OCI-LY3 (cell line): ENCODE results near the gene TNC.
A peak's percentile ranks its signal among the peaks of the same experiment; 100 is the strongest.

Experiments used
- H2AFZ ChIP-seq: fragments of 200-600, 300-600 bp; shearing (Covaris generic); 2 replicates; pipeline ENCODE4 v1.6.0; 2014; ENCODE audit warnings: antibody characterized with exemption, low read depth, low read length
- H3K27ac ChIP-seq: fragments of 200-600, 300-600 bp; sonication (generic); 2 replicates; pipeline ENCODE4 v1.5.1; 2014; ENCODE audit warnings: mild to moderate bottlenecking, low read length, moderate library complexity, mixed read lengths
- H3K27me3 ChIP-seq: fragments of 200-600, 300-600 bp; sonication (generic); 2 replicates; pipeline ENCODE4 v1.6.1; 2014; ENCODE audit warnings: low read depth, low read length, mixed read lengths
- H3K36me3 ChIP-seq: fragments of 200-600, 300-600 bp; sonication (generic); replicated peaks from 2 replicates; pipeline ENCODE3; 2014; ENCODE audit warnings: low read depth, low read length, mixed read lengths
- H3K4me1 ChIP-seq: fragments of 300-600, 200-600 bp; sonication (generic); 2 replicates; pipeline ENCODE4 v1.6.1; 2014; ENCODE audit warnings: low read length, mixed read lengths
- H3K4me2 ChIP-seq: fragments of 200-600, 300-600 bp; sonication (generic); 2 replicates; pipeline ENCODE4 v1.6.1; 2014; ENCODE audit warnings: low read length, mixed read lengths
- H3K4me3 ChIP-seq: fragments of 300-600, 200-600 bp; sonication (generic); 2 replicates; pipeline ENCODE4 v1.5.1; 2014; ENCODE audit warnings: antibody characterized with exemption, mild to moderate bottlenecking, low read length, moderate library complexity
- H3K79me2 ChIP-seq: fragments of 300-600, 200-600 bp; shearing (Covaris generic); 2 replicates; pipeline ENCODE4 v1.6.1; 2014; ENCODE audit warnings: mild to moderate bottlenecking, low read length, mixed read lengths
- H3K9ac ChIP-seq: fragments of 300-600, 200-600 bp; shearing (Covaris generic); 2 replicates; pipeline ENCODE4 v1.6.0; 2014; ENCODE audit warnings: mild to moderate bottlenecking, low read length, moderate library complexity
- H3K9me3 ChIP-seq: fragments of 200-600, 300-600 bp; shearing (Covaris generic); 2 replicates; pipeline ENCODE4 v1.6.1; 2014; ENCODE audit warnings: low read length, mixed read lengths; ENCODE audit not compliant: insufficient read depth
- H4K20me1 ChIP-seq: fragments of 200-600, 300-600 bp; sonication (generic); 2 replicates; pipeline ENCODE4 v1.6.1; 2016; ENCODE audit warnings: low read length, mixed read lengths; ENCODE audit not compliant: insufficient read depth
- CTCF ChIP-seq: fragments of 200-600, 300-600 bp; sonication (generic); IDR thresholded peaks from 2 replicates; pipeline ENCODE4 v1.5.1; 2014; ENCODE audit warnings: antibody characterized with exemption, low read length, low read depth
- EZH2phosphoT487 ChIP-seq: fragments of 200-600 bp; shearing (Covaris generic); IDR thresholded peaks from 2 replicates; pipeline ENCODE4 v1.6.1; 2018; ENCODE audit warnings: antibody characterized with exemption, mixed run types, low read depth

TNC gene

DNA sequence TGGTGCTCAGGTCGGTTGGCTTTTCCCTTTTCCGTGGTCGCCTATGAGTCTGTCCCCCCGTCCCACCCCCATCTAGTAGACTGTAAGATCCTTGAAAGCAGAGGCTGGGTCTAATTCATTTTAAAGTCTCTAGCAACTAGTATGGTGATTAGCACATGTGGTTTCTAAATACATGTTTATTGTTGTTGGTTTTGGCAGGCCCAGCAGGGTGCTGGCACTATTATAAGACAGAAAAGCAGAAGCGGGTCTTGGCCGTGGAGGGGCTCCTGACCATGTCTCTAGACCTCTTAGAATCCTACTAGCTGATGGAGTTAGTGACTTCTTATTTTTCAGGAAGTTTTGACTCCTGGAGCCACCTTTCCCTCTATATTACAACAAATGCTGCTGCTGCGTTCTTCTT, 126.1 kb downstream of the TNC start:
- no peak overlapping the region for H2AFZ ChIP-seq
- H3K36me3 ChIP-seq: no peaks in the 10 kb centered on the region
- no peak for TF ChIP-seq EZH2phosphoT487
- TF ChIP-seq CTCF: no peak
- H3K79me2 ChIP-seq: no peaks in the 10 kb centered on the region
- H3K4me1 ChIP-seq: peaks cover 16% of the 10 kb centered on the region
- H4K20me1 ChIP-seq: no peaks in the 10 kb centered on the region
- H3K9me3 ChIP-seq: no peaks in the 10 kb centered on the region
- no peak overlapping the region for H3K4me2 ChIP-seq
- no peak overlapping the region for H3K9ac ChIP-seq
- peaks cover 30% of the 10 kb centered on the region for H3K27me3 ChIP-seq
- no peak overlapping the region for H3K4me3 ChIP-seq
- H3K27ac ChIP-seq: no peak overlapping the region

DNA sequence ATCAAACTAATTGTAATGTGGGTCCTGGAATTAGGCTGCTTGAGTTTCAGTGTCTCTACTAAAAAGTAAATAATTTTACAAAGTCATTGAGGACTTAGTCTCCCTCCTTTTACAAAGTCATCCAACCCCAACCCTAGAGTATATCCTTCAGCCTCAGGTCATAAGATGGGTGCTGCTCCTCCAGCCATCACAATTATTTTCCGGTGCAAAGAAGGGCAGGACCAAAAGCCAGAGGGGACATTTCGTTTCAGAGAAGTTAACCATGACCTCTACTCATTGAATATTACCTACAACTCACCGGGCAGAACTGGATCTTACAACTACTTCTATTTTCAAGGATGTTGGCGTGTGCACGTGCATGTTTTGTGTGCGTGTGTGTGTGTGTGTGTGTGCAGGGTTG, 127.1 kb downstream of the TNC start:
- Histone ChIP-seq H3K27ac (no peak overlapping the region), H3K79me2 (no peaks in the 10 kb centered on the region), H3K9ac (no peak overlapping the region), H3K4me2 (no peak overlapping the region), H3K4me3 (no peak overlapping the region), H3K9me3 (no peaks in the 10 kb centered on the region), H3K4me1 (peaks cover 16% of the 10 kb centered on the region), H3K36me3 (no peaks in the 10 kb centered on the region), H3K27me3 (peaks cover 39% of the 10 kb centered on the region), H2AFZ (no peak overlapping the region), H4K20me1 (no peaks in the 10 kb centered on the region)
- TF ChIP-seq CTCF: no peak
- TF ChIP-seq EZH2phosphoT487: no peak

DNA sequence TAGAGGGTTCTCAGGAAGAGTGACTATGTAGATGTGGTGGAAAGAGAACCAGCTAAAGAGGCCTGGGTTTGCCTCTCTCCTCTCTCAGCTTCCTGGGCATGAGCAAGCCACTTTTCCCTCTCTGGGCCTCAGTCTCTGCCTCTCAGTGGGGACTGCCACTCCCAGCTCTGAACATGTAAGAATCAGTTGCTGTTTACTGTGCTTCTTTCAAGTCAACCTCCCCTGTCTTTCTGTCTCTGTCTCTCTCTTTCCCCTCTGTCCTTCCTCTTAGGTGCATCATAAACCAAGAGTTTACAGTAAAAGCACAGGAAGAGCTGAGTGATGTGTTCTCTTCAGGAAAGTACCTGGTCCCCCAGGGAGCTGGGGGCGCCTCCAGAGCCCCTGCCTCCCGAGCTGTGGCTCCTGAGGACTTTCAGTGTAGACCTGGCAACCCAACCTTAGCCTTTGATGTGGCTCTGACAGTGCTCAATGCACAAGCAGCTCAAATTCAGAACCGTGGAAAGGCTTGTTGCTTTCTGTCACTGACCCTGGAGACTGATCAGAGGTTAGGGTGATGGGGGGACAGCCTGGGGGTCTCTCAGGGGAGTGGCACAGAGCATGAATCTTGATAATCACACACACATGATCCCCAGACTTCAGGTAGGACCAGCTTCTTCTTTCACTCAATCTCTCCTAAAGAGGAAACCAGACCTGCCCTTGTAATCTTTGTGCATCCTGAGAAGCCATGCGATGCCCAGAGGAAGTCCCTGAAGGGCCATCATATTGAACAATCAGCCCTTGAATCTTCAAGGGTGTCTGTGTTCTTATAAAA, 128.2 kb downstream of the TNC start:
- H2AFZ ChIP-seq: 0 out of 2 replicates have a peak overlapping the region, but pooled peaks have one; percentile 3

More for the DNA sequence above, 128.2 kb downstream of the TNC start:
- TF ChIP-seq CTCF: no peak
- TF ChIP-seq EZH2phosphoT487: no peak
- Histone ChIP-seq H3K27me3 (peaks cover 42% of the 10 kb centered on the region), H3K4me1 (peaks cover 16% of the 10 kb centered on the region), H4K20me1 (no peaks in the 10 kb centered on the region), H3K27ac (peak overlapping the region; percentile 43; the same call in 1 of the 2 replicates), H3K4me2 (no peak overlapping the region; the same call in 1 of the 2 replicates), H3K4me3 (no peak overlapping the region), H3K9me3 (no peaks in the 10 kb centered on the region), H3K9ac (no peak overlapping the region), H3K79me2 (no peaks in the 10 kb centered on the region), H3K36me3 (no peaks in the 10 kb centered on the region)
